Kidney epithelial cell (primary cell): ENCODE measurements around the gene PTPN2. TPM values are rescaled to one million over a fixed set of nuclear protein-coding genes. Genes with fewer than 3 reads are reported as not detected.

ENCODE experiments used
- DNase-seq: peaks from one replicate; pipeline ENCODE4 v3.0.0-alpha.2; 2010; ENCODE audit warnings: low read depth
- H3K27me3 ChIP-seq: 2 replicates; pipeline ENCODE4 v1.6.0; 2011; ENCODE audit warnings: low read length; ENCODE audit not compliant: control insufficient read depth, insufficient read depth
- H3K36me3 ChIP-seq: 2 replicates; pipeline ENCODE4 v1.5.1; 2011; ENCODE audit warnings: low read length; ENCODE audit not compliant: control insufficient read depth, insufficient read depth
- H3K4me3 ChIP-seq: 2 replicates; pipeline ENCODE4 v1.5.1; 2011; ENCODE audit warnings: low read depth, mild to moderate bottlenecking, control low read depth, low read length
- total RNA-seq: library from RNA; depleted of rRNA; stranded (reverse); fragments of >200 nt; gene quantifications from 2 replicates; pipeline ENCODE4 v1.2.3, GENCODE V29; 2015
- TF ChIP-seq, protein P1 (sequence below): IDR thresholded peaks from 2 replicates; pipeline ENCODE4 v1.5.1; 2011; ENCODE audit warnings: mild to moderate bottlenecking, moderate library complexity, low read length, control low read depth, inconsistent platforms; ENCODE audit not compliant: insufficient read depth, poor library complexity, severe bottlenecking

Gene PTPN2
- total RNA-seq, 1 donor from 2014 or later = 38.5 TPM

GRCh38 chr18:12770469-12771219 is 113.4 kb downstream of the PTPN2 start:
- peaks cover 2% of the 10 kb centered on the region for H3K27me3 ChIP-seq
- no peak for DNase-seq
- no peak overlapping the region for H3K4me3 ChIP-seq
- TF ChIP-seq, protein P1, sequence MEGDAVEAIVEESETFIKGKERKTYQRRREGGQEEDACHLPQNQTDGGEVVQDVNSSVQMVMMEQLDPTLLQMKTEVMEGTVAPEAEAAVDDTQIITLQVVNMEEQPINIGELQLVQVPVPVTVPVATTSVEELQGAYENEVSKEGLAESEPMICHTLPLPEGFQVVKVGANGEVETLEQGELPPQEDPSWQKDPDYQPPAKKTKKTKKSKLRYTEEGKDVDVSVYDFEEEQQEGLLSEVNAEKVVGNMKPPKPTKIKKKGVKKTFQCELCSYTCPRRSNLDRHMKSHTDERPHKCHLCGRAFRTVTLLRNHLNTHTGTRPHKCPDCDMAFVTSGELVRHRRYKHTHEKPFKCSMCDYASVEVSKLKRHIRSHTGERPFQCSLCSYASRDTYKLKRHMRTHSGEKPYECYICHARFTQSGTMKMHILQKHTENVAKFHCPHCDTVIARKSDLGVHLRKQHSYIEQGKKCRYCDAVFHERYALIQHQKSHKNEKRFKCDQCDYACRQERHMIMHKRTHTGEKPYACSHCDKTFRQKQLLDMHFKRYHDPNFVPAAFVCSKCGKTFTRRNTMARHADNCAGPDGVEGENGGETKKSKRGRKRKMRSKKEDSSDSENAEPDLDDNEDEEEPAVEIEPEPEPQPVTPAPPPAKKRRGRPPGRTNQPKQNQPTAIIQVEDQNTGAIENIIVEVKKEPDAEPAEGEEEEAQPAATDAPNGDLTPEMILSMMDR = no peak
- no peaks in the 10 kb centered on the region for H3K36me3 ChIP-seq

GRCh38 chr18:12769644-12770440 is 114.2 kb downstream of the PTPN2 start:
- Histone ChIP-seq H3K27me3 (peaks cover 2% of the 10 kb centered on the region), H3K4me3 (no peak overlapping the region), H3K36me3 (no peaks in the 10 kb centered on the region)
- TF ChIP-seq, protein P1 = no peak
- DNase-seq = no peak

DNA sequence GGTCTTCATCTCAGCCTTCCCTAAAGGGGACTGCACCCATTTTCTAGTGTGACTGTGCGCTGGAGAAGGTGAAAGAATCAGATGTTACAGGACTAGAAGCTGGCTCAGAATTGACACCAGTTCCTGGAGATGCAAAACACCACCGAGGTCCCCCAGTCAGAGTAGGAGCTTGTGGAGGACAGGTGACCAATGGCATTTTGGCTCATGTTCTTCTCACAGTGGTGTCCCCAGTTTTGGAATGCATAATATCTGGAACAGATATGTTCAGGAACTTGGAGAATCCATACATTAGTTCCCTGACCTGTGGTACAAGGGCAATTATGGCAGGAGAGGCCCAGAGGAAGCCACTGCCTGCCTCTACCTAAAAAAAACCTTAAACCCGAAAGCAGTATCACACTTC is 114.9 kb downstream of the PTPN2 start:
- Histone ChIP-seq H3K27me3 (peaks cover 2% of the 10 kb centered on the region), H3K36me3 (no peaks in the 10 kb centered on the region), H3K4me3 (no peak overlapping the region)
- TF ChIP-seq, protein P1 = no peak
- DNase-seq = no peak

GRCh38 chr18:12768625-12769024 is 115.4 kb downstream of the PTPN2 start:
- no peak for DNase-seq
- peaks cover 2% of the 10 kb centered on the region for H3K27me3 ChIP-seq
- no peak overlapping the region for H3K4me3 ChIP-seq
- H3K36me3 ChIP-seq = no peaks in the 10 kb centered on the region
- TF ChIP-seq, protein P1 = no peak

DNA sequence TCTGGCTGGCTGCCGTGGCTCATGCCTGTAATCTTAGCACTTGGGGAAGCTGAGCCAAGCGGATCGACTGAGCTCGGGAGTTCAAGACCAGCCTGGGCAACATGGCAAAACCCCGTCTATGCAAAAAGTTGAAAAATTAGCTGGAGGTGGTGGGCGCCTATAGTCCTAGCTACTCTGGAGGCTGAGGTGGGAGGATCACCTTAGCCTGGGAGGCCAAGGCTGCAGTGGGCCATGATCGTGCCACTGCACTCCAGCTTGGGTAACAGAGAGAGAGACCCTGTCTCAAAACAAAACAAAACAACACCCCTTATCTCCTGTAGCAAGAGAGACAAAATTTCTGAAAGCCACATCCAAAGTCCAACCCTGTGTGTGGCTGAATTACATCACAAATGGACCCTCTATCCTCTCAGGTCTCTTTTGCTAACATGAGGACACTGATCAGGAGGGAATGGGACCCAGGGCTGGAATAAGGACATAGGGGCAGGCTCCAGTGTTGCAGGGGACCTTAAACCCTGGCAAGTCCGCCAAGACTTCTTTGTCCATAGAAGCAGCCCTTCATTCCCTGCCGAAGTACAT is 116.4 kb downstream of the PTPN2 start:
- H3K4me3 ChIP-seq = no peak overlapping the region
- peaks cover 2% of the 10 kb centered on the region for H3K27me3 ChIP-seq
- TF ChIP-seq, protein P1 = no peak
- DNase-seq = no peak
- H3K36me3 ChIP-seq = no peaks in the 10 kb centered on the region
